ENCODE data around the gene LYZL2.
"Not testable (repeated sequence)": the region's sequence is repeated elsewhere in the genome, so short reads cannot be mapped to it uniquely, and the experiment has no call there.

LYZL2 gene

GRCh38 chr10:30594077-30594476 lies 35.5 kb downstream of the LYZL2 start:
- DNase-seq (ENCODE audit: low read depth, low spot score) = no peak

DNA sequence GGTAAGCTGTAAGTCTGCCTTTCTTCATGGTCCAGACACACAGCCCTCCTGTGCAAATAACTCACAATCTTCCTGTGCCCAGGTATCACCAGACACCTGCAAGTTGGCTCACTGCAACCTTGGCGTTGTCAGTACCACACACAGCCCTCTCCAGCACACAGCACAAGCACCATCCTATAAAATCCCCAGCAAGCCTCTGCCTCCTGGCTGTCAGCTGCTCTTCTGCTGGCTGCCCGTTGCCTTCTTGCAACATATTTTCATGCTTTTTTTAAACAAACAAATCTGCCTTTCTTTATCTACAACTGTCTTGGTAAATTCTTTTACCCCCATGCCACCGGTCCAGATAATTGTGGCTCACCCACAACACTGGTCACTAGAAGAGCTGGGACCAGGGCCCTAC lies 36.8 kb downstream of the LYZL2 start:
- DNase-seq (ENCODE audit: low read depth, low spot score) = not testable (repeated sequence)

DNA sequence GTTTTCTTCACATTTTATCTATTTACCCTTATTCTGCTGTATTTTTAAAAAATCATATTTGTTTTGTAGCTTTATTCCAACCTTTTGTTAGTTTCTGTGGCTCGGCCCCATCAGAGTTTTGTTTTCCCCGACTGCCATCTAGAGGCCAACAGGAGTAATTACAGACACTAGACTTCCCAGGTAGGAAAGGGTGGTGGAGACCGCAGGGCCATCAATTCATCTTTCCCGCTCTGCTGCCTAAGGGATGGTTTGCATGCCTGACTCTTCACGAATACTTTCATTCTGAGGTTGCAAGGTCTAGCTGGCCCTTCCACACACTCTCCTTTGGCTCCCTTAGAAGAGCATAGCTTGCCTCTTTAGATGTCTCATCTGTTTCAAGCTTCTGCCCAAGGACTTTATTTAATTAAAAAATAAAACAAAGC lies 38.3 kb downstream of the LYZL2 start:
- no peak for DNase-seq (ENCODE audit: low read depth, low spot score)

- no peak for DNase-seq (ENCODE audit: low read depth, low spot score)
Measured at GRCh38 chr10:30589441-30589840, 40.1 kb downstream of the LYZL2 start.

- no peak for DNase-seq (ENCODE audit: low read depth, low spot score)
Measured at GRCh38 chr10:30587522-30588031, 42.0 kb downstream of the LYZL2 start.

- no peak for DNase-seq (ENCODE audit: low read depth, low spot score)
Measured at GRCh38 chr10:30586828-30587227, 42.7 kb downstream of the LYZL2 start.

DNA sequence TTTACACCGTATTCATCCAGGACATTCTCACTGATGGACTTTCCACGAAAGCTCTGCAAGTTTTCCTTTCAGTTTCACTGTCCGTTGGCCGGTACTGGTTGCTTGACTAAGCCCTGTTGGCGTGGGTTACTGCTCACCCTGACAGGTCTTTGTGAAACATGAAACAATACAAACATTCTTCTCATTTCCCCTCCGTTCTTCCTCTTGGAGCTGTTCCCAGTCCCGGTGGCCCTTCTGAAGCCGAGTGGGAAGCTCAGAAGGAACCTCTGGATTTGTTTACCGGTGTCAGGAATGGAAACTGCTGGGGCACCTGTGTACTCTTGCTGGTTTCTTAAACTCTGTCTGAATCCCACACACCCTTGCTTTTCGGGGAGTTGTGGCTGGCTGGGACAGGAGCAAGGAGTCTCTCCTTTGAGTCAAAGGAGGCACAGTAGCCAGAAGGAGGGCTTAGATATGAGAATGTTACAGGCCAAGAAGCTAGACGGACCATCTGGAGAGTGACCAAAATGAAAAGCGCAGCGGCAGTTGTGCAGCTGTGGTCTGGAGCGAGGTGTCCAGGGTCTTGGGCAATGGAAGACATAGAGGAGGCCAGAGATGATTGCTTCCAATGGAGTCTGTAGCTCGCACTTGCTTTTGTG lies 45.7 kb downstream of the LYZL2 start:
- peak; percentile 36 for DNase-seq (ENCODE audit: low read depth, low spot score)

DNA sequence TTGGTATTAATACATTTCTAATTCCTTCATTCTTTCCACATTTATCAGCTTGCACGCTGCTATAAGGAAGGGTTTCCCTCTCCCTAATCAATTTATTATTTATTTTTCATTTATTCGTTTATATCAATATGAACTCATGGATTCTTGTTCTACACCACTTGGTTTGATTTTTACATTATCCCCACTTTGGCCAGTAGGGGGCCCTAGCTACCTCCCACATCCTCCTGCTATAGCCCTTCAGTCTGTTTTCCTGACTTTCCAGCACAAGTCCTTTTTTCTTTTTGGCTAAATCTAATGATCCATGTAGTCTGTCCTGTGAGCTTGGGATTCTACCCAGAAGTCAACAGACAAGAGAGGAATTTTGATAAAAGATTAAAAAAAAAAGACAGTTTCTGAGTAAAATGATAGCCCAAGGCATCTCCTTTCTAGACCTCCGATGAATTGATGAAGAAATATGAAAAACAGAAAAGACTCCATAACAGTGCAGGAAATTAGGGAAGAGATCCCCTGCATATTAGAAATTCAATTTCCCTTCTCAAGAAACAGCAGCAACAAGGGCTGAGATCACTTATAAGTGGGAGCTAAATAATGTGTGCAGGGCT lies 47.7 kb downstream of the LYZL2 start:
- no peak for DNase-seq (ENCODE audit: low read depth, low spot score)

- DNase-seq (ENCODE audit: low read depth, low spot score) = no peak
Measured at GRCh38 chr10:30580676-30581075, 48.9 kb downstream of the LYZL2 start.

- no peak for DNase-seq (ENCODE audit: low read depth, low spot score)
Measured at GRCh38 chr10:30580241-30580640, 49.3 kb downstream of the LYZL2 start.

DNA sequence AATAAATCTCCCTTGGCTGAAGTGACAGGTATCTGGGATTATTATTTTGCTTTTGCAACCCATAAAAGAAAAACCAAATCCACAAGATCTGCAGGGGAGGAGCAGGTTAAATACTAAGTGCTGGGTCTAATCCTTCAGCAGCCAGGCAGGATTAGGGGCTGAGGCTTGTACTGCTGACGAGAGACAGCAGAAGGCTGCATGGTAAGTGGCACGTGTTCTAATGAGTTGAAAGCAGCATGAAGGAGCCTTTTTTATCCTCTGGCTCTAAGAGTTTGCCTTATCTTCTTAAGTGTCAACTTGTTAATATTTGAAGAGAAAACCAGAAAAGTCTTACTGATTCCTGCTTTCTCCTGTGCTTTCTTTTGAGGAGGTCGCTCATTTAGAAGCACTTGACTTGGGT lies 50.0 kb downstream of the LYZL2 start:
- DNase-seq (ENCODE audit: low read depth, low spot score) = no peak

GRCh38 chr10:30577048-30577447 lies 52.5 kb downstream of the LYZL2 start:
- DNase-seq (ENCODE audit: low read depth, low spot score) = no peak

DNA sequence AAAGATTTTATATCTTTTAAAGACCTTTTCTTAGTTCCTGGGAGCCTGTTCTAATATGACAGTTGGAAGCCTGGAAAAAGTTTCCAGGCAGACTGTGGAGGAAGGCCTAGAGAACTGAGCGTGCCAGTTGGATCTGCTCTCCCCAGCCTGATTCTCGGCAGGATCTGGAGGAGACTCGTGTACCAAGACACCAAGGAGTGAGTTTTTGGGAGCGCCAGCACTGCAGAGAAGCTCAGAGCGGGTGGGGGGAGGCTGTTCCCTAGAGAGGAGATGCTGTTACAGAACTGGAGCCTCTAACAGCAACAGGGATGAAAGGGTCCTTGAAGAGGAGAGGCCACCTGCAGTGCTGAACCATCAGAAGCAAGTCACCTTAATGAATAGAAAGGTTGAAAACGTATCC lies 52.9 kb downstream of the LYZL2 start:
- no peak for DNase-seq (ENCODE audit: low read depth, low spot score)

DNA sequence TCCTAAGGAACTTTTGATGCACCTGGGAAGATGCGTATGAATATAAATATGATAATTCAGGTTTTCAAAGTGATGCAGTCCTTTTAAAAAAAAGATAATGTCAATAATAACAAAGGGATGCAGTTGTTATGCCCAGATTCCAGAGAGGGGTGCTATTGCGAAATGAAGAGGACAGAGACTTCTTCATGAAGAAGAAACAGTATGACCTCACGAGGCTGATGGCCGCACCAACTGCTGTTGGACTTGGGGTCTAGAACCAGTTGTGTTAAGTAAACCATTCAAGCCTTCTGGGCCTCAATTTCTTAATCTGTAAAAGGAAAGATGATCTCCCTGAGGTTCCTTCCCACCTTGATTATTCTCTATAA lies 55.1 kb downstream of the LYZL2 start:
- DNase-seq (ENCODE audit: low read depth, low spot score) = no peak

- DNase-seq (ENCODE audit: low read depth, low spot score) = no peak
Measured at GRCh38 chr10:30573721-30574431, 55.7 kb downstream of the LYZL2 start.

DNA sequence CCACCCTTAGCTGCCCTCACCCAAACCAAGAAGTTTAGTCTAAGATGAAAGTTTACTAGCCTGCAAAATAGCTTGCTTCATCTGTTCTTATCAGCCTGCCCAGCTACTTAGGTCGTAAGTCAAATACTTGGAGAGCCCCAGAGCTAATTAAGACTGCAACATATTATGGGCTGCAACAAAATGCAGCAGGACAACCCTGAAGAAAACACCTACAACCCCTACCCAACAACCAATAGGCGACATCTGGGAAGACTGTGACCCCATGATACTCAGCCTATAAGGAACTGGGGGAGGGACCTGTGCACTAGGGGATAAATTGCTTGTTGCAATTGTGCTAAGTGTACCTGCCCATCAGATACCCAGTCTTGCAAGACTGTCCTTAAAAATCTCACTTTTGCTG lies 64.1 kb downstream of the LYZL2 start:
- DNase-seq (ENCODE audit: low read depth, low spot score) = no peak

DNA sequence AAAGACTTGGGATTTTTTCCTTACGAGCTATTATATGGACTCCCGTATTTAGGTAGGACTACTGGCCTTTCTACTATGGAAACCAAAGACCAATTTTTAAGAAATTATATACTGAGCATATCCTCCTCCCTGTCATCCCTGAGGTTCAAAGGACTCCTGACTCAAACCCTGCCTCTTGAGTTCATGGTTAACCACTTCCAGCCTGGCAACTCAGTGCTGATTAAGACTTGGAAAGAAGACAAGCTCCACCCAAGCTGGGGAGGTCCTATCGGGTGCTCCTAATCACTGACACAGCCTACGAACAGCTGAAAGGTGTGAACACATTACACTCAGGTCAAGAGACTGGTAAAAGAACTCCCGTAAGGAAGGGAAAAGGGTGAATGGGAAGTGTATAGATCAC lies 66.8 kb downstream of the LYZL2 start:
- no peak for DNase-seq (ENCODE audit: low read depth, low spot score)
